GM19324 (cell line): Measurements from ENCODE around the gene TRIM56.
"Not testable (repeated sequence)": the region's sequence is repeated elsewhere in the genome, so short reads cannot be mapped to it uniquely, and the experiment has no call there.

Experiments
- ATAC-seq: cut with Tn5 transposase; IDR thresholded peaks from one replicate; pipeline ENCODE4 v1.9.1; 2021; ENCODE audit warnings: mild to moderate bottlenecking, moderate library complexity; ENCODE audit not compliant: unreplicated experiment, low FRiP score

Gene TRIM56

GRCh38 chr7:101085162-101085964, at the start of gene TRIM56:
Gene TRIM56, plus strand, starts transcription at chr7:101085481. Its CDS starts 1,832 bp downstream, at chr7:101087313.
- peak; percentile 79 for ATAC-seq

GRCh38 chr7:101035941-101036340, 49.3 kb upstream of the TRIM56 start:
- no peak for ATAC-seq

- ATAC-seq = not testable (repeated sequence)
Measured at GRCh38 chr7:101041283-101041682, 44.0 kb upstream of the TRIM56 start.

GRCh38 chr7:101058355-101058754, 26.9 kb upstream of the TRIM56 start:
- no peak for ATAC-seq

DNA sequence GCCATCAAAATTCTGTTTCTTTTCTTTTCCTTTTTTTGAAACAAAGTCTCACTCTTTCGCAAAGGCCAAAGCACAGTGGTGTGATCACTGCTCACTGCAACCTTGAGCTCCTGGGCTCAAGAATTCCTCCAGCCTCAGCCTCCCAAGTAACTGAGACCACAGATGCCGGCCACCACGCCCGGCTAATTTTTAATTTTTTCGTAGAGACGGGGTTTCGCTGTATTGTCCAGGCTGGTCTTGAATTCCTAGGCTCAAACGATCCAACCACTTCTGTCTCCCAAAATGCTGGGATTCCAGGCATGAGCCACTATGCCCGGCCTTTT, 25.7 kb upstream of the TRIM56 start:
- no peak for ATAC-seq

- ATAC-seq = no peak
Measured at GRCh38 chr7:101060992-101061391, 24.3 kb upstream of the TRIM56 start.

DNA sequence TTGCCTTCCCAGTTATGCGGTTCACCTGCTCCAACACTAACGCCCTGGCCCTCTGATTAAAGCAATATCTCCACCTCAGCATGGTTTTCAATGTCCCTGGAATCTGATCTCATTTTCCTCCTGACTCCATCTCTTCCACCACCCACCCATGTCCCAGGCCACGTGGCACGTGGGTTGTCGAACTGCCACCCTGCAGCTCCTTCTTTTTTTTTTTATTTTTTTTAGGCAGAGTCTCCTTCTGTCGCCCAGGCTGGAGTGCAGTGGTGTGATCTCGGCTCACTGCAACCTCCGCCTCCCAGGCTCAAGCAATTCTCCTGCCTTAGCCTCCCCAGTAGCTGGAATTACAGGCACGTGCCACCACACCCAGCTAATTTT, 21.1 kb upstream of the TRIM56 start:
- ATAC-seq = not testable (repeated sequence)

GRCh38 chr7:101065162-101065561, 20.1 kb upstream of the TRIM56 start:
- ATAC-seq = not testable (repeated sequence)

DNA sequence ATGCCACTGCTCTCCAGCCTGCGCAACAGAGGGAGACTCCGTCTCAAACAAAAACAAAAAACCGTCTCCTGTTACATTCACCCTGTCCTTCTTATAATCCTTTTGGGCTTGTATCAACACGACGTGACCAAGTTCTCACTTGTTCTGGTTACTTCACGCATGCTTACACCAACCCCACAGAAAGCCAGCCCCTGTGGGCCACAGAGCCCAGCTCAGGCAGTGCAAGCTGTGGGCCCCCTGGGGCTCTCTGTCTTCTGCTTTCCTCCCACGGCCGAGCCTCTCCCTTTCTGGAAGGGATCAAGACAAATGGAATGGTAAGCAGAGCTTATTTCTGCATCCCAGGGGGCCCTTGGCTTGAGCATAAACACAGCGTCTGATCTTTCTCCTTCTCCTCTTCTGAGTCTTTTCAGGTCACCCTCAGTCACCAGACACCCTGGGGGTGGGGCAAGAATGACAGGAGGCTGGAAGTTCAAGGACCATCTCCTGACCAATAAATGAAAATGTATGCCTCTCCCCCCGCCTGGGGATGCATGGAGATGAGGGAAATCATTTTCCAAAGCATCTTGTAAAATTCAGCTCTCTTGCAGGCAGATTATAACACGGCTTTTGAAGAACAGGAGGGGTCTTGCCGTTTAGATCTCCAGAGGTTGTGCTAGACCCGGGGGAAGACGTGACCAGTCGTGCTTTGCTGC, 19.0 kb upstream of the TRIM56 start:
- no peak for ATAC-seq

DNA sequence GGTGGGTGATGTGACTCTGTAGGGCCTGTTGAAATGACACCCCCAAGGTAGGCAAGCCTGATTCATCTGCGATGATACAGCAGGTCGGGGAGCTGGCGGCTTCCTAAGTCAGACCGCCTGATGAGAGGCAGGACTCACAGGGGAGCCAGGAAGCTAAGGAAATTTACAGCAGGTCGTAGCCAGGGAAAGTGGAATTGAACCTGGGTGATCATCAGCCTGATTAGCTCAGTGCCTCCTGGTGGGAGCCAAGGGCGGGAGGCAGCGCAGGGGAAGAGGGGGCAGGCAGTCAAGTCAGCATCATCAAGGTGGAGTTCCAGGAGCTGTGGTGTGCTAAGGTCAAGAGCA, 18.5 kb upstream of the TRIM56 start:
- no peak for ATAC-seq

GRCh38 chr7:101068401-101068800, 16.9 kb upstream of the TRIM56 start:
- ATAC-seq = no peak

- not testable (repeated sequence) for ATAC-seq
Measured at GRCh38 chr7:101071362-101072104, 13.7 kb upstream of the TRIM56 start.

DNA sequence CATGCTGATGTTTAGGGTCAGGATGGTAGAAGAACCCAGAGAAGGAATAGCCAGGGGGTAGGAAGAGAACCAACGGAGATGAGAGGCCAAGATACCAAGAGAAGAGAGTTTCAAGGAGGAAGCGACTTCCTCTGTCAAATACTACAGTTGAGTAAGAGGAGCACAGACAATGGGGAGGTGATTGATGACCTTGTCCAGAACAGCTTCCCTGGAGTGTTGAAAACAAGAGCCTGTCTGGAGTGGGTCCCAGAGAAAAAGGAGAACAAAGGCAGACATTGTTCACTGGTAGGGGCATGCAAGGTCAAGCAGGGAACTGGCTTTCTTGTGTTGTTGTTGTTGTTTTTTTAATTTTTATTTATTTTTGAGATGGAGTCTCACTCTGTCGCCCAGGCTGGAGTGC, 9.6 kb upstream of the TRIM56 start:
- no peak for ATAC-seq

DNA sequence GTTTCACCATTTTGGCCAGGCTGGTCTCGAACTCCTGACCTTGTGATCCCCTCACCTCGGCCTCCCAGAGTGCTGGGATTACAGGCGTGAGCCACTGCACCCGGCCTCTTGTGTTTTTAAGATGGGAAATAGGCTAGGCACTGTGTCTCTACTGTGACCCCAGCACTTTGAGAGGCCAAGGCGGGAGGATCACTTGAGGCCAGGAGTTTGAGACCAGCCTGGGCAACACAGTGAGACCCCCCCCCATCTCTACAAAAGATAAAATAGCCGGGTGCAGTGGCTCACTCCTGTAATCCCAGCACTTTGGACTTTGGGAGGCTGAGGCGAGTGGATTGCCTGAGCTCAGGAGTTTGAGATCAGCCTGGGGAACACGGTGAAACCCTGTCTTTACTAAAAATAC, 9.1 kb upstream of the TRIM56 start:
- not testable (repeated sequence) for ATAC-seq

GRCh38 chr7:101077303-101078086, 7.8 kb upstream of the TRIM56 start:
- ATAC-seq = peak; percentile 78

DNA sequence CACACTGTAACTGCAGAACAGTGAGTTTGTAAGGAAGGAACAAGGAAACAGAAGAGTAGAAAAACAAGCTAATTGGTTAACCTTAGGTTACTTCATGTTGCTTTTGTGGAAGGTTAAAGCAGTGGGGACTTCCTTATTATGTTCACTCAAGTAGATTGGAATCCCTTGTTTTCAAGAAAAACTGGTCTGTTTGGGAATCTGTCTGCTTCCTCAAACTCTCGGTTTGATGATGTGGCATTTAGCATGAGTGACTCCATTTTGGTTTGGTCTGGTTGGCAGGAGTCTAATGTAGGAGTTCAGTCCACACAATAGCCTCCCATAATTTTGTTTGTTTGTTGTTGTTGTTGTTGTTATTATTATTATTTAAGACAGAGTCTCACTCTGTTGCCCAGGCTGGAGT, 3.8 kb upstream of the TRIM56 start:
- ATAC-seq = no peak

GRCh38 chr7:101084865-101085161, 468 bp upstream of the TRIM56 start:
- no peak for ATAC-seq

GRCh38 chr7:101087334-101088068, 2.2 kb downstream of the TRIM56 start:
- no peak for ATAC-seq

DNA sequence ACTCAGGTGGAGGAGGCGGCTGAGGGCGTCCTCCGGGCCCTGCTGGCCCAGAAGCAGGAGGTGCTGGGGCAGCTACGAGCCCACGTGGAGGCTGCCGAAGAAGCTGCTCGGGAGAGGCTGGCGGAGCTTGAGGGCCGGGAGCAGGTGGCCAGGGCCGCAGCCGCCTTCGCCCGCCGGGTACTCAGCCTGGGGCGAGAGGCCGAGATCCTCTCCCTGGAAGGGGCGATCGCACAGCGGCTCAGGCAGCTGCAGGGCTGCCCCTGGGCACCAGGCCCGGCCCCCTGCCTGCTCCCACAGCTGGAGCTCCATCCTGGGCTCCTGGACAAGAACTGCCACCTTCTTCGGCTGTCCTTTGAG, 2.8 kb downstream of the TRIM56 start:
- no peak for ATAC-seq

- no peak for ATAC-seq
Measured at GRCh38 chr7:101088858-101089529, 3.7 kb downstream of the TRIM56 start.
